Caco-2 (cell line): ENCODE data around the gene ODF2L. TPM values are rescaled to one million over a fixed set of nuclear protein-coding genes. Genes with fewer than 3 reads are reported as not detected.

Source experiments
- BruUV-seq: library from RNA; stranded (reverse); fragments of 400-500 nt; replicated peaks from 2 replicates; lab custom pipeline; 2021; lab: Mats Ljungman, UMichigan
- CTCF ChIA-PET: fragments of 300-600 bp; sonication (Branson Sonifier 250); formaldehyde crosslinking; loops from one replicate; lab custom pipeline; 2022; ENCODE audit warnings: antibody characterized with exemption; lab: Charles Lee
- POLR2A ChIA-PET: fragments of 300-600 bp; sonication (Branson Sonifier 250); formaldehyde crosslinking; loops from one replicate; lab custom pipeline; 2022; ENCODE audit warnings: antibody characterized with exemption; lab: Charles Lee
- DNase-seq, 2 experiments: peaks; one replicate each; pipeline versions ENCODE4 v3.0.0 to v3.0.0-alpha.2; 2020 to 2022
- H3K27me3 ChIP-seq: replicated peaks from 2 replicates; pipeline ENCODE4 v1.6.0; 2011; ENCODE audit warnings: low read length; ENCODE audit not compliant: control insufficient read depth, insufficient read depth
- H3K36me3 ChIP-seq: 2 replicates; pipeline ENCODE4 v1.5.1; 2011; ENCODE audit warnings: low read length; ENCODE audit not compliant: control insufficient read depth, insufficient read depth
- H3K4me1 ChIP-seq: fragments of 250-450 bp; sonication (Bioruptor Pico); 2 replicates; pipeline ENCODE4 v1.5.1; 2020; ENCODE audit warnings: mild to moderate bottlenecking
- H3K4me3 ChIP-seq: 2 replicates; pipeline ENCODE4 v1.5.1; 2011; ENCODE audit warnings: low read depth, mild to moderate bottlenecking, control low read depth, low read length
- H3K9me3 ChIP-seq: fragments of 250-450 bp; sonication (Bioruptor Pico); 2 replicates; pipeline ENCODE4 v1.5.1; 2020; ENCODE audit warnings: mild to moderate bottlenecking, moderate library complexity
- H3K27ac Mint-ChIP-seq: one replicate; pipeline ENCODE4 v1.8.0; 2022; ENCODE audit warnings: mixed read lengths; ENCODE audit not compliant: unreplicated experiment
- H3K27me3 Mint-ChIP-seq: one replicate; pipeline ENCODE4 v1.8.0; 2022; ENCODE audit warnings: mixed read lengths; ENCODE audit not compliant: insufficient read depth, unreplicated experiment
- H3K36me3 Mint-ChIP-seq: one replicate; pipeline ENCODE4 v1.8.0; 2022; ENCODE audit warnings: mild to moderate bottlenecking, mixed read lengths; ENCODE audit not compliant: insufficient read depth, unreplicated experiment
- H3K4me1 Mint-ChIP-seq: one replicate; pipeline ENCODE4 v1.8.0; 2022; ENCODE audit warnings: low read depth, mixed read lengths; ENCODE audit not compliant: unreplicated experiment
- H3K4me3 Mint-ChIP-seq: one replicate; pipeline ENCODE4 v1.8.0; 2022; ENCODE audit warnings: mild to moderate bottlenecking, moderate library complexity, mixed read lengths; ENCODE audit not compliant: unreplicated experiment
- H3K9me3 Mint-ChIP-seq: one replicate; pipeline ENCODE4 v1.8.0; 2022; ENCODE audit warnings: mixed read lengths; ENCODE audit not compliant: unreplicated experiment
- intact Hi-C: fragments of 100-400 bp; cut with micrococcal nuclease; formaldehyde crosslinking; loops from one replicate; pipeline ENCODE4 v1.10.0; 2022; ENCODE audit not compliant: unreplicated experiment
- total RNA-seq: library from RNA; stranded (reverse); gene quantifications from 2 replicates; pipeline ENCODE4 v1.2.3, GENCODE V29; 2022
- TF ChIP-seq, protein P1 (sequence below), 2 experiments: fragments of 200-600 bp in 1 of 2; IDR thresholded peaks; 1 replicate in 1 of 2; 2 replicates in 1 of 2; pipeline versions ENCODE4 v1.5.1 to v1.8.0; 2011 to 2022; ENCODE audit warnings: antibody characterized with exemption in 1 of 2, control low read depth in 1 of 2, inconsistent platforms in 1 of 2, low read depth in 1 of 2, low read length in 1 of 2, mild to moderate bottlenecking in 1 of 2, moderate library complexity in 1 of 2; ENCODE audit not compliant: insufficient read depth in 1 of 2, severe bottlenecking in 1 of 2, unreplicated experiment in 1 of 2

Gene ODF2L
- total RNA-seq, 1 experiment from 2014 or later, result 9.7 TPM

DNA sequence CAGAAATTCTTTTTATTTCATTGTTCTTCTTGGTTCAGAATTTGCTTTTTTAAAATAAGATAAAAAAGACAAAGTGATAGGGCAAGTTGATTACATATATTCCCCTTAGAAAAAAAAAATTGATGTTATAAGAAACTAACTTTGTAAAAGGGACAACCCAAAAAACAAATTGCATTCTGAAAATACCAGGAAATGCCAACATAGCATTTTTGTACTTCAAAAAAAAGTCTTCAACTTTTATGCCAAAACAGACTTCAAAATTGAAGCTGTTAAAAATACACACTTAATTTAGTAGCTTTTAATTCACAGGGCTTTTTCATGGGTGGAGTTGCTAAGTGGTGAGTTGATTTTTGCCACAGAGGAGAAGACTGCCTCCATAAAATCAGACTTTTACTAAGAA lies 70.9 kb downstream of the ODF2L start:
- H3K36me3 Mint-ChIP-seq, result no peaks in the 10 kb centered on the region
- peaks cover 3% of the 10 kb centered on the region for H3K27me3 Mint-ChIP-seq
- TF ChIP-seq, protein P1, sequence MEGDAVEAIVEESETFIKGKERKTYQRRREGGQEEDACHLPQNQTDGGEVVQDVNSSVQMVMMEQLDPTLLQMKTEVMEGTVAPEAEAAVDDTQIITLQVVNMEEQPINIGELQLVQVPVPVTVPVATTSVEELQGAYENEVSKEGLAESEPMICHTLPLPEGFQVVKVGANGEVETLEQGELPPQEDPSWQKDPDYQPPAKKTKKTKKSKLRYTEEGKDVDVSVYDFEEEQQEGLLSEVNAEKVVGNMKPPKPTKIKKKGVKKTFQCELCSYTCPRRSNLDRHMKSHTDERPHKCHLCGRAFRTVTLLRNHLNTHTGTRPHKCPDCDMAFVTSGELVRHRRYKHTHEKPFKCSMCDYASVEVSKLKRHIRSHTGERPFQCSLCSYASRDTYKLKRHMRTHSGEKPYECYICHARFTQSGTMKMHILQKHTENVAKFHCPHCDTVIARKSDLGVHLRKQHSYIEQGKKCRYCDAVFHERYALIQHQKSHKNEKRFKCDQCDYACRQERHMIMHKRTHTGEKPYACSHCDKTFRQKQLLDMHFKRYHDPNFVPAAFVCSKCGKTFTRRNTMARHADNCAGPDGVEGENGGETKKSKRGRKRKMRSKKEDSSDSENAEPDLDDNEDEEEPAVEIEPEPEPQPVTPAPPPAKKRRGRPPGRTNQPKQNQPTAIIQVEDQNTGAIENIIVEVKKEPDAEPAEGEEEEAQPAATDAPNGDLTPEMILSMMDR (IDR thresholded peaks at IDR 0.05; ENCODE audit: insufficient read depth in 1 of 2, low read depth in 1 of 2, low read length in 1 of 2, severe bottlenecking in 1 of 2, unreplicated experiment in 1 of 2), result no peak
- intact Hi-C loops, result no loop called here
- no peaks in the 10 kb centered on the region for H3K27me3 ChIP-seq
- no peak for DNase-seq
- no peak overlapping the region for H3K27ac Mint-ChIP-seq
- CTCF ChIA-PET, result no interaction called here
- H3K36me3 ChIP-seq, result no peaks in the 10 kb centered on the region
- H3K4me3 ChIP-seq, result no peak overlapping the region
- no peaks in the 10 kb centered on the region for H3K9me3 Mint-ChIP-seq
- H3K4me3 Mint-ChIP-seq, result no peak overlapping the region
- no peaks in the 10 kb centered on the region for H3K4me1 Mint-ChIP-seq
- H3K9me3 ChIP-seq, result no peaks in the 10 kb centered on the region
- POLR2A ChIA-PET, result no interaction called here
- no TSS peak for BruUV-seq
- no peaks in the 10 kb centered on the region for H3K4me1 ChIP-seq

DNA sequence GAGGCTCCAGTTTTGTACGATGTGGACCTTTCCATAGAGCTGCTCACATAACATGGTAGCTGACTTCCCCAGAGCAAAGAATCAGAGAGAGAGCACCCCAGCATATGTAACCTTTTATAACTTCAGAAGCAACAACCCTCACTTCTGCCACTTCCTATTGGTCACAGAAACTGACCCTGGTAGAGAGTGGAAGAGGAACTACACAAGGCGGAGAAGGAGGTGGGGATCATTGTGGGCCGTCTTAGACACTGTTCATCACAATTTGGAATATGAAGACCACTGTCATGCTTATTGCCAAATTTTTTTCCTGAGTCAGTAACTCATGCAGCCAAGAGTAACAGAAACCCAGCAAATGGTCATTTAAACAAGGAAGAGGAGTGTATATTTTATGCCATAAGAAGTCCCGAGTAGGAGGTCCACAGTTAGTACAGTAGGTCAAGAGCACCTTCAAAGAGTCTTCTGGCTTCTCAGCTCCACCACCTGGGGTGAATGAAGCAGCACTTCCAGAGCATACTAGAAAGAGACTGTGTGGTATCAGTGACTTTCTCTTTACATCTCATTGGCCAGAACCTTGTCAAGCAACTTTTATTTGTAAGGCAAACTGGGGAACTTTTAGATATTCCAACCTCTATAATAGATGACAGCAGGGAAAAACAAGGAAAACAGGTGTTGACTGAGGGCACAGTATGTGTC lies 71.8 kb downstream of the ODF2L start:
- no peak overlapping the region for H3K4me3 Mint-ChIP-seq
- ChIA-PET POLR2A (no interaction called here), CTCF (no interaction called here)
- peaks cover 3% of the 10 kb centered on the region for H3K27me3 Mint-ChIP-seq
- no peak overlapping the region for H3K27ac Mint-ChIP-seq
- no peaks in the 10 kb centered on the region for H3K4me1 Mint-ChIP-seq
- no peak for DNase-seq
- no peaks in the 10 kb centered on the region for H3K36me3 Mint-ChIP-seq
- BruUV-seq, result no TSS peak
- no peak overlapping the region for H3K4me3 ChIP-seq
- TF ChIP-seq, protein P1 (IDR thresholded peaks at IDR 0.05; ENCODE audit: insufficient read depth in 1 of 2, low read depth in 1 of 2, low read length in 1 of 2, severe bottlenecking in 1 of 2, unreplicated experiment in 1 of 2), result no peak
- no peaks in the 10 kb centered on the region for H3K36me3 ChIP-seq
- no peaks in the 10 kb centered on the region for H3K4me1 ChIP-seq
- H3K9me3 Mint-ChIP-seq, result no peaks in the 10 kb centered on the region
- H3K27me3 ChIP-seq, result no peaks in the 10 kb centered on the region
- H3K9me3 ChIP-seq, result no peaks in the 10 kb centered on the region
- intact Hi-C loops, result no loop called here

DNA sequence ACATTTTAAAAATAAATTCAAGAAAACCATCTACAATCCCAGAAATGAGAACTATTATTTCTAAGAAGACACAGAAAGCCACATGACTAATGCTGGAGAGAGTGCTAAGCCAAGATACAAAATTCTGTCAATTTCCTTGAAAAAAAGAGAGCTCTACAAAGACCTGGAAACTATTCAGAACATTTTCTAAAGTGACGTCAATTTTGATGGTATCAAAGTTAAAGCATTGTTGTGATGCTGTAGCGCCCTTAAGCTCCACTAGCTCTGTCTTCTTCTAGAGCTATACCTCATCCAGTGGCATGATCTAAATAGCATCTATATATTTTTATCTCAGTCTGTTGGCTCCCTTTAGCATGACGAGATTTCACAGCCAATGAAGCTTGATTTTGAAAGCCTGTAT lies 73.9 kb downstream of the ODF2L start:
- Histone ChIP-seq H3K9me3 (no peaks in the 10 kb centered on the region), H3K4me3 (no peak overlapping the region), H3K4me1 (no peaks in the 10 kb centered on the region), H3K36me3 (no peaks in the 10 kb centered on the region), H3K27me3 (no peaks in the 10 kb centered on the region)
- no peak for DNase-seq
- H3K27ac Mint-ChIP-seq, result no peak overlapping the region
- H3K9me3 Mint-ChIP-seq, result no peaks in the 10 kb centered on the region
- H3K4me3 Mint-ChIP-seq, result no peak overlapping the region
- no peaks in the 10 kb centered on the region for H3K36me3 Mint-ChIP-seq
- no TSS peak for BruUV-seq
- intact Hi-C loops, result no loop called here
- ChIA-PET POLR2A (no interaction called here), CTCF (interaction anchor here (0.7 kb wide), 1 partner anchor 304 kb away, joined by 3 read pairs; no protein-coding TSS in a partner anchor)
- H3K4me1 Mint-ChIP-seq, result no peaks in the 10 kb centered on the region
- TF ChIP-seq, protein P1 (IDR thresholded peaks at IDR 0.05; ENCODE audit: insufficient read depth in 1 of 2, low read depth in 1 of 2, low read length in 1 of 2, severe bottlenecking in 1 of 2, unreplicated experiment in 1 of 2), result no peak
- peaks cover 5% of the 10 kb centered on the region for H3K27me3 Mint-ChIP-seq
